A549 (cell line): ENCODE measurements around the gene NACC2. TPM values are rescaled to one million over a fixed set of nuclear protein-coding genes. Genes with fewer than 3 reads are reported as not detected.

Source experiments
- ATAC-seq, 2 experiments: fragments of 200-7000 bp in 1 of 2; fragments of >200 bp in 1 of 2; cut with Nextera tagmentation in 1 of 2; cut with Tn5 transposase in 1 of 2; 3 replicates each; pipeline versions ENCODE4 v1.8.0 to v1.9.1; 2018 to 2020; ENCODE audit warnings: mild to moderate bottlenecking in 1 of 2, moderate library complexity in 1 of 2
- CTCF ChIA-PET: fragments of 300-600 bp; sonication (Branson Sonifier 250); formaldehyde crosslinking; extraction: SDS; loops from one replicate; lab custom pipeline; 2021; ENCODE audit warnings: antibody characterized with exemption, inconsistent platforms; lab: Yijun Ruan, JAX
- POLR2A ChIA-PET: fragments of 350-600 bp; formaldehyde crosslinking; extraction: SDS; loops from one replicate; lab custom pipeline; 2021; ENCODE audit warnings: antibody characterized with exemption, inconsistent platforms; lab: Yijun Ruan, JAX
- DNase-seq, 2 experiments: peaks; one replicate each; pipeline versions ENCODE4 v3.0.0 to v3.0.0-alpha.2; 2011 to 2016; ENCODE audit warnings: low read depth in 1 of 2, low spot score in 1 of 2
- FAIRE-seq: peaks from 2 replicates; lab custom pipeline; 2011; peaks lifted over from hg19 to GRCh38; lab: Jason Lieb, UNC
- H3K27ac ChIP-seq, 2 experiments: fragments of >200 bp; sonication (Bioruptor Twin); formaldehyde crosslinking; 3 replicates each; pipeline ENCODE4 v1.5.1; 2016 to 2017
- H3K4me1 ChIP-seq: fragments of >200 bp; sonication (Bioruptor Twin); formaldehyde crosslinking; 3 replicates; pipeline ENCODE4 v1.6.1; 2016
- H3K4me2 ChIP-seq: fragments of >200 bp; sonication (Bioruptor Twin); formaldehyde crosslinking; 3 replicates; pipeline ENCODE4 v1.6.1; 2016
- H3K4me3 ChIP-seq: fragments of >200 bp; sonication (Bioruptor Twin); formaldehyde crosslinking; 3 replicates; pipeline ENCODE4 v1.5.1; 2016
- H3K9me3 ChIP-seq: fragments of >200 bp; sonication (Bioruptor Twin); formaldehyde crosslinking; 3 replicates; pipeline ENCODE4 v1.6.1; 2016
- BCL3 ChIP-seq: fragments of >200 bp; sonication (Bioruptor Twin); formaldehyde crosslinking; IDR thresholded peaks from 3 replicates; pipeline ENCODE4 v1.6.1; 2016
- CEBPB ChIP-seq, 2 experiments: fragments of >200 bp in 1 of 2; sonication (Bioruptor Twin) in 1 of 2; formaldehyde crosslinking in 1 of 2; IDR thresholded peaks; 2 replicates each; pipeline ENCODE4 v1.6.1; 2012 to 2016
- CHD2 ChIP-seq: fragments of 150-350 bp; IDR thresholded peaks from 2 replicates; pipeline ENCODE4 v1.6.1; 2014; ENCODE audit warnings: low read length; ENCODE audit not compliant: partially characterized antibody
- CTCF ChIP-seq: fragments of >200 bp; sonication (Bioruptor Twin); formaldehyde crosslinking; IDR thresholded peaks from 3 replicates; pipeline ENCODE4 v1.5.1; 2016
- EHF ChIP-seq: fragments of 250-450 bp; sonication (Bioruptor Pico); IDR thresholded peaks from 2 replicates; pipeline ENCODE4 v1.5.0; 2020; ENCODE audit warnings: mild to moderate bottlenecking
- EHMT2 ChIP-seq: fragments of 200-600 bp; sonication (generic); IDR thresholded peaks from 2 replicates; pipeline ENCODE4 v1.6.1; 2016; ENCODE audit warnings: antibody characterized with exemption, low read depth, mild to moderate bottlenecking, moderate library complexity
- ELK1 ChIP-seq: fragments of 150-350 bp; IDR thresholded peaks from 2 replicates; pipeline ENCODE4 v1.6.1; 2014; ENCODE audit warnings: low read depth, mild to moderate bottlenecking, low read length
- ESRRA ChIP-seq: fragments of 150-350 bp; IDR thresholded peaks from 2 replicates; pipeline ENCODE4 v1.6.1; 2014; ENCODE audit warnings: mild to moderate bottlenecking, low read length, borderline replicate concordance
- FOSB ChIP-seq: fragments of 250-450 bp; sonication (Bioruptor Pico); IDR thresholded peaks from 2 replicates; pipeline ENCODE4 v1.5.0; 2020; ENCODE audit warnings: mild to moderate bottlenecking, moderate library complexity
- FOSL2 ChIP-seq, 2 experiments: fragments of 450-650 bp in 1 of 2; fragments of >200 bp in 1 of 2; sonication (Bioruptor Twin) in 1 of 2; formaldehyde crosslinking; IDR thresholded peaks; 2 replicates each; pipeline versions ENCODE4 v1.5.0 to v1.6.1; 2016 to 2020; ENCODE audit warnings: mild to moderate bottlenecking in 1 of 2, moderate library complexity in 1 of 2
- HDAC2 ChIP-seq: fragments of 200-600 bp; sonication (generic); IDR thresholded peaks from 2 replicates; pipeline ENCODE4 v1.6.1; 2016
- HEYL ChIP-seq: fragments of 250-450 bp; sonication (Bioruptor Pico); IDR thresholded peaks from 2 replicates; pipeline ENCODE4 v1.8.0; 2021; ENCODE audit warnings: mild to moderate bottlenecking, moderate library complexity
- HOXA7 ChIP-seq: fragments of 250-450 bp; sonication (Bioruptor Pico); IDR thresholded peaks from 2 replicates; pipeline ENCODE4 v1.5.0; 2020; ENCODE audit warnings: mild to moderate bottlenecking, moderate library complexity
- HOXB5 ChIP-seq: fragments of 250-450 bp; sonication (Bioruptor Pico); IDR thresholded peaks from 2 replicates; pipeline ENCODE4 v1.5.0; 2020; ENCODE audit warnings: mild to moderate bottlenecking, moderate library complexity
- JUN ChIP-seq, 2 experiments: fragments of >200 bp; sonication (Bioruptor Twin); formaldehyde crosslinking; IDR thresholded peaks; 2 replicates in 1 of 2; 3 replicates in 1 of 2; pipeline ENCODE4 v1.6.1; 2016 to 2017
- MAZ ChIP-seq: fragments of 150-350 bp; IDR thresholded peaks from 2 replicates; pipeline ENCODE4 v1.6.1; 2014; ENCODE audit warnings: antibody characterized with exemption, low read depth, low read length, borderline replicate concordance
- NR3C1 ChIP-seq: fragments of >200 bp; sonication (Bioruptor Twin); formaldehyde crosslinking; IDR thresholded peaks from 3 replicates; pipeline ENCODE4 v1.6.1; 2017
- PBX3 ChIP-seq: IDR thresholded peaks from 2 replicates; pipeline ENCODE4 v1.6.1; 2012
- PHF8 ChIP-seq: fragments of 200-600 bp; sonication (generic); IDR thresholded peaks from 2 replicates; pipeline ENCODE4 v1.6.1; 2016; ENCODE audit warnings: low read depth, mild to moderate bottlenecking, antibody characterized with exemption, moderate library complexity, borderline replicate concordance
- RAD21 ChIP-seq, 2 experiments: fragments of >200 bp in 1 of 2; sonication (Bioruptor Twin) in 1 of 2; formaldehyde crosslinking in 1 of 2; IDR thresholded peaks in 1 of 2; conservative IDR thresholded peaks in 1 of 2; 2 replicates in 1 of 2; 3 replicates in 1 of 2; pipeline ENCODE4 v1.6.1; 2012 to 2018; ENCODE audit warnings: inconsistent platforms in 1 of 2
- RARB ChIP-seq: fragments of 250-450 bp; sonication (Bioruptor Pico); IDR thresholded peaks from 2 replicates; pipeline ENCODE4 v1.8.0; 2021; ENCODE audit warnings: mild to moderate bottlenecking, moderate library complexity
- RCOR1 ChIP-seq: fragments of 150-350 bp; IDR thresholded peaks from 2 replicates; pipeline ENCODE4 v1.6.1; 2014; ENCODE audit warnings: antibody characterized with exemption, low read length, low read depth
- RNF2 ChIP-seq: fragments of 200-600 bp; sonication (generic); IDR thresholded peaks from 2 replicates; pipeline ENCODE4 v1.6.1; 2016; ENCODE audit warnings: low read depth, mild to moderate bottlenecking, antibody characterized with exemption, moderate library complexity, borderline replicate concordance
- SMC3 ChIP-seq: fragments of >200 bp; sonication (Bioruptor Twin); formaldehyde crosslinking; IDR thresholded peaks from 3 replicates; pipeline ENCODE4 v1.6.1; 2018; ENCODE audit warnings: inconsistent platforms
- ZNF302 ChIP-seq: fragments of 250-450 bp; sonication (Bioruptor Pico); IDR thresholded peaks from 2 replicates; pipeline ENCODE4 v1.9.0; 2021; ENCODE audit warnings: inconsistent platforms, mild to moderate bottlenecking, moderate library complexity
- ZSCAN20 ChIP-seq: fragments of 250-450 bp; sonication (Bioruptor Pico); IDR thresholded peaks from 2 replicates; pipeline ENCODE4 v1.8.0; 2022; ENCODE audit warnings: mild to moderate bottlenecking, moderate library complexity
- WGBS: methylation state at CpG from one replicate; pipeline ENCODE4 v1.1.6; 2017; ENCODE audit errors: missing lambda C conversion rate; 5-methylcytosine and 5-hydroxymethylcytosine counted together
- polyA plus RNA-seq, 4 experiments: library from polyadenylated mRNA; depleted of rRNA in 3 of 4; stranded (reverse); fragments of >200 nt; fragmentation: RNase III in 1 of 4; extraction: RNeasy Plus Mini Kit Qiagen cat#74134 plus additional on column Dnase treatment in 1 of 4; gene quantifications; 2 replicates in 3 of 4; 3 replicates in 1 of 4; pipeline ENCODE4 v1.2.3, GENCODE V29; 2011 to 2017

NACC2 gene
- polyA plus RNA-seq, 2 of the 4 experiments (the other 2 are of a cell fraction) = 16.1 to 28.4 TPM

- WGBS = 54% methylated on average over 3 of the region's 3 CpGs
- ATAC-seq (no peak), FAIRE-seq (no peak), DNase-seq (no peak)
- Histone ChIP-seq H3K4me3 (no peak overlapping the region), H3K9me3 (no peaks in the 10 kb centered on the region), H3K27ac (peak overlapping the region in 1 of 2 experiments; percentile 92; a peak in 3 of 6 replicates), H3K4me2 (peak overlapping the region; percentile 97; the same call in 2 of the 3 replicates), H3K4me1 (peaks cover 48% of the 10 kb centered on the region)
- TF ChIP-seq BCL3 = no peak
- TF ChIP-seq CTCF = peak; percentile 59
- peak; percentile 54 to 66; a peak in 4 of 5 replicates for TF ChIP-seq RAD21 (conservative IDR thresholded peaks at IDR 0.05 in 1 of 2, IDR thresholded peaks at IDR 0.05 in 1 of 2)
- peak; percentile 53 for TF ChIP-seq SMC3
- no peak for TF ChIP-seq ZNF302
- peak; percentile 63; the same call in 1 of the 2 replicates for TF ChIP-seq HOXB5 (CRISPR knock-in tag)
- TF ChIP-seq PHF8 = no peak
- no peak for TF ChIP-seq EHF (CRISPR knock-in tag)
- CTCF ChIA-PET = interaction anchor here (0.6 to 4.2 kb wide), 25 partner anchors 9 to 838 kb away, joined by 3 to 94 read pairs (median 4); partner anchors contain the start of gene TMEM250
- POLR2A ChIA-PET = interaction anchor here (0.7 to 2.0 kb wide), 3 partner anchors 28 to 38 kb away, joined by 3 to 9 read pairs (median 5); no protein-coding TSS in a partner anchor
These were observed 5.4 kb downstream of the NACC2 start for GRCh38 chr9:136089697-136090045.

- H3K4me2 ChIP-seq = no peak overlapping the region
- CTCF ChIA-PET = interaction anchor here (0.7 to 4.2 kb wide), 16 partner anchors 9 to 136 kb away, joined by 3 to 94 read pairs (median 4); partner anchors contain the start of gene TMEM250
- POLR2A ChIA-PET = interaction anchor here (1.2 to 2.0 kb wide), 2 partner anchors 29 to 37 kb away, joined by 5 to 9 read pairs; no protein-coding TSS in a partner anchor
- no peaks in the 10 kb centered on the region for H3K9me3 ChIP-seq
- no peak overlapping the region for H3K4me3 ChIP-seq
- TF ChIP-seq ELK1 = no peak
- no peak for TF ChIP-seq FOSL2 (IDR thresholded peaks at IDR 0.05)
- TF ChIP-seq FOSL2 (CRISPR knock-in tag; IDR thresholded peaks at IDR 0.05) = no peak
- no peak for TF ChIP-seq NR3C1
- TF ChIP-seq HEYL (CRISPR knock-in tag) = no peak
- no peak for TF ChIP-seq PBX3
- TF ChIP-seq CEBPB (IDR thresholded peaks at IDR 0.05) = no peak
- TF ChIP-seq RCOR1 = no peak
- TF ChIP-seq EHMT2 = no peak
- TF ChIP-seq ZSCAN20 (CRISPR knock-in tag) = no peak
- TF ChIP-seq JUN (IDR thresholded peaks at IDR 0.05) = no peak
- no peak for TF ChIP-seq ESRRA
- no peak for TF ChIP-seq MAZ
- no peak for TF ChIP-seq HDAC2
- no peak for TF ChIP-seq SMC3
- TF ChIP-seq CHD2 = no peak
- no peak for TF ChIP-seq HOXA7
- TF ChIP-seq ZNF302 = no peak
- TF ChIP-seq RARB = no peak
- TF ChIP-seq RNF2 = no peak
- no peak for TF ChIP-seq FOSB
- TF ChIP-seq, all 56 proteins: peak for 0
- no peak for FAIRE-seq
- ATAC-seq = no peak
- 89% methylated on average over 16 of the region's 22 CpGs for WGBS
- Histone ChIP-seq H3K27ac (peak overlapping the region in 1 of 2 experiments; percentile 45; a peak in 3 of 6 replicates), H3K4me1 (peaks cover 48% of the 10 kb centered on the region)
- DNase-seq = no peak
These were observed 6.0 kb downstream of the NACC2 start for GRCh38 chr9:136088939-136089696.
